RWPE2 (cell line): Measurements from ENCODE around the gene FGF22.

Experiments
- ATAC-seq: fragments of 200-7000 bp; cut with Tn5 transposase; 3 replicates; pipeline ENCODE4 v1.9.1; 2021; ENCODE audit warnings: low read depth
- DNase-seq: peaks from one replicate; pipeline ENCODE4 v3.0.0-alpha.2; 2020; ENCODE audit warnings: low spot score
- H3K27ac ChIP-seq: fragments of 450-650 bp; 2 replicates; pipeline ENCODE4 v1.5.1; 2017; ENCODE audit warnings: mild to moderate bottlenecking; ENCODE audit not compliant: poor library complexity, severe bottlenecking
- H3K27me3 ChIP-seq: fragments of 250-450 bp; sonication (Bioruptor Pico); 2 replicates; pipeline ENCODE4 v1.5.1; 2021; ENCODE audit warnings: mild to moderate bottlenecking, moderate library complexity; ENCODE audit not compliant: insufficient read depth, poor library complexity, severe bottlenecking
- H3K36me3 ChIP-seq: fragments of 250-450 bp; sonication (Bioruptor Pico); 2 replicates; pipeline ENCODE4 v1.5.1; 2020; ENCODE audit warnings: low read depth, mild to moderate bottlenecking, moderate library complexity
- H3K4me1 ChIP-seq: fragments of 250-450 bp; sonication (Bioruptor Pico); 2 replicates; pipeline ENCODE4 v1.5.1; 2021; ENCODE audit warnings: mild to moderate bottlenecking, moderate library complexity; ENCODE audit not compliant: insufficient read depth, poor library complexity, severe bottlenecking
- H3K4me3 ChIP-seq: fragments of 250-450 bp; sonication (Bioruptor Pico); 2 replicates; pipeline ENCODE4 v1.5.1; 2021; ENCODE audit warnings: mild to moderate bottlenecking, moderate library complexity; ENCODE audit not compliant: severe bottlenecking
- H3K9me3 ChIP-seq: fragments of 250-450 bp; sonication (Bioruptor Pico); 2 replicates; pipeline ENCODE4 v1.5.1; 2021; ENCODE audit warnings: mild to moderate bottlenecking, moderate library complexity; ENCODE audit not compliant: severe bottlenecking
- TF ChIP-seq, protein P1 (sequence below): fragments of 450-650 bp; IDR thresholded peaks from one replicate; pipeline ENCODE4 v1.5.1; 2017; ENCODE audit warnings: mild to moderate bottlenecking, moderate library complexity; ENCODE audit not compliant: poor library complexity, severe bottlenecking

Gene FGF22

DNA sequence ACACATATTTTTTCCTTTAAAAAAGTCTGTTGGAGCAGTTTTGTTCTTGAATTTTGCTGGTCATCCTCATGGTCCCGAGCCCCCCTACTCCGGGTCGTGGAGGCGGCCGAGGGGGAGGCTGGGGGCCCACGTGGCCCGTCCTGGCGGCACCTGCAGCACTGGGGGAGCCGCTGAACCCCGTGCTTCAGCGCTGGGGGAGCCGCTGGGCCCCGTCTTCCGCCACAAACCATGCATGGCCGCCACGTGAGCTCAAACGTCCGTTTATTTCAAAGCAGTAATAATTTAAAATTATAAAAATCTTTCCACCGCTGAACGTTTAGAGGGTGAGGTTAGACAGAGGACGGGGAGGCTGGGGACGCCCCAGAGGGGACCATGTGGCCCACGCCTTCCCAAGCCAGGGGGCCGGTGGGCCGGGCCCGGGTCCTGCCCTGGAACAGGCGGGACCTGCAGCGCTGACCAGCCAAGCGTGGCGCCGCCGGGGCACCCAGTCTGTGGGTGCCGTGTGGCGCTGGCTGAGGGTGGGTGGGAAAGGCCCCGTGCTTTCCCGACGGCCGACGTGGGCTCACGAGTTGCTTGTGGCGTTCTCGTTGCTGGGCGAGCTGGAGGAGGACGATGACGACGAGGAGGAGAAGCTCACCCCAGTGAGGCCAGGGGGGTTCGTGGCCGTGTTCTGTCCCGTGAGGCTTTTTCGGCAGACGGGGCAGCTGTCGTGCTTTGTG lies 8.0 kb downstream of the FGF22 start:
- DNase-seq (no peak), ATAC-seq (no peak)
- peaks cover 25% of the 10 kb centered on the region for H3K36me3 ChIP-seq
- H3K27me3 ChIP-seq, result no peaks in the 10 kb centered on the region
- H3K9me3 ChIP-seq, result no peaks in the 10 kb centered on the region
- H3K27ac ChIP-seq, result no peak overlapping the region
- H3K4me3 ChIP-seq, result no peak overlapping the region
- TF ChIP-seq, protein P1, sequence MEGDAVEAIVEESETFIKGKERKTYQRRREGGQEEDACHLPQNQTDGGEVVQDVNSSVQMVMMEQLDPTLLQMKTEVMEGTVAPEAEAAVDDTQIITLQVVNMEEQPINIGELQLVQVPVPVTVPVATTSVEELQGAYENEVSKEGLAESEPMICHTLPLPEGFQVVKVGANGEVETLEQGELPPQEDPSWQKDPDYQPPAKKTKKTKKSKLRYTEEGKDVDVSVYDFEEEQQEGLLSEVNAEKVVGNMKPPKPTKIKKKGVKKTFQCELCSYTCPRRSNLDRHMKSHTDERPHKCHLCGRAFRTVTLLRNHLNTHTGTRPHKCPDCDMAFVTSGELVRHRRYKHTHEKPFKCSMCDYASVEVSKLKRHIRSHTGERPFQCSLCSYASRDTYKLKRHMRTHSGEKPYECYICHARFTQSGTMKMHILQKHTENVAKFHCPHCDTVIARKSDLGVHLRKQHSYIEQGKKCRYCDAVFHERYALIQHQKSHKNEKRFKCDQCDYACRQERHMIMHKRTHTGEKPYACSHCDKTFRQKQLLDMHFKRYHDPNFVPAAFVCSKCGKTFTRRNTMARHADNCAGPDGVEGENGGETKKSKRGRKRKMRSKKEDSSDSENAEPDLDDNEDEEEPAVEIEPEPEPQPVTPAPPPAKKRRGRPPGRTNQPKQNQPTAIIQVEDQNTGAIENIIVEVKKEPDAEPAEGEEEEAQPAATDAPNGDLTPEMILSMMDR, result no peak
- no peaks in the 10 kb centered on the region for H3K4me1 ChIP-seq

DNA sequence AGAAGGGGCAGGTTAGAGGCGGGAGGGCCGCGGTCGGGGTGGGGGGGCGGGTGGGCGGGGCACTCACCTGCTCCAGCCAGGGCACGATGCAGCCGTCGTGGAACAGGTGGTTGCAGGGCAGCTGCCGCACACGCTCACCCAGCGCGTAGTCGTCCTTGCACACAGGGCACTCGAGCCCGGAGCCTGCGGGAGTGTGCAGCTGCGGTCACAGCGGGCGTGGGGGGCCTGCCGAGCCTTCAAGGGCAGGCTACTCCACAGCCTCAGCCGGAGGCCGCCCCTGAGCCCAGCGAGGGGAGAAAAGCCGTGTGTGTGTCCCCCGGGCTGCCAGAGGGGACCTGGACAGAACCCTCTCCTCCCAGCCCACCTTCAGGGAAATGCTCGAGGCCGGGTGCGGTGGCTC lies 8.6 kb downstream of the FGF22 start:
- H3K36me3 ChIP-seq, result peaks cover 31% of the 10 kb centered on the region
- no peaks in the 10 kb centered on the region for H3K4me1 ChIP-seq
- ATAC-seq (no peak), DNase-seq (no peak)
- H3K4me3 ChIP-seq, result no peak overlapping the region
- no peaks in the 10 kb centered on the region for H3K27me3 ChIP-seq
- no peaks in the 10 kb centered on the region for H3K9me3 ChIP-seq
- TF ChIP-seq, protein P1, result no peak
- no peak overlapping the region for H3K27ac ChIP-seq

DNA sequence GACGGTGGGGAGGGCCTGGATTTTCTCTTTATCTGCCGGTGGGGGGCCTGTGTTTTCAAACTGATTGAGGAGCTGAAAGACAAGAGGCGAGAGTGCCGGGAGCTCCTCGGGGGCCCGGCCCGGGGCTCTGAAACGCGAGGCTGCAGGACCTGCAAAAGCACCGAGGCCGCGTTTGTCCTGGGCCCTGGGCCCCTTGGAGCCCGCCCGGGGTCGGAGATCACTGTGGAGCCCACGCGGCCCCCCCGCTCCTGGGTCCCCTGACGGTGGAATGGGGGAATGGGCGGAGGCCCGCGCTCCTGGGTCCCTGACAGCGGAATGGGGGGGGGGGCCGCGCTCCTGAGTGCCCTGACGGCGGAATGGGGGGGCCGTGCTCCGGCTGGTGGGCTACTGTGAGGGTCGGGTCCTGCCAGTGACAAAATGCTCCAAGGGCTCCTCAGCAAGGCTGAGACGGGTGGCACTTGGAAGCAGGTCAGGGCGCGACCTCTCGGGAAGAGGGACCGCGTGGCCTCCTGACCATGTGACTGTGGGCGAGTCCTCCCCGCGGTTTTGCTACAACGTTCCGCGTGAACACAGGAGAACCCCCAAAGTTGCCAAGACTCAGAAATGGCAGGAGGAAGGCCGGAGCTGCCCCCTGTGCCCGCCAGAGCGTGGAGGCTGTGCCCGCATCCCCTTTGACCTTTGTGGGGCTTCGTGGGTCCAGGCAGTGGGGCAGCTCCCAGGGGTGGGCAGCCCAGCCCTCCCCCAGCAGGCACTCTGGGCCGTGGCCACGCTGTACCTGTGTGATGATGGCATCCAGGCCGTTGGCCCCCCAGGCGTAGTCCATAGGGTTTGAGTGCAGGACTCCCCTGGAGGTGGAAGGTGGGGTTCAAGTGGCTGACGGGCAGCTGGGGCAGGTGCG lies 9.5 kb downstream of the FGF22 start:
- Histone ChIP-seq H3K27me3 (no peaks in the 10 kb centered on the region), H3K4me3 (no peak overlapping the region), H3K4me1 (no peaks in the 10 kb centered on the region), H3K36me3 (peaks cover 35% of the 10 kb centered on the region), H3K27ac (no peak overlapping the region), H3K9me3 (no peaks in the 10 kb centered on the region)
- DNase-seq (no peak), ATAC-seq (no peak)
- TF ChIP-seq, protein P1, result no peak

DNA sequence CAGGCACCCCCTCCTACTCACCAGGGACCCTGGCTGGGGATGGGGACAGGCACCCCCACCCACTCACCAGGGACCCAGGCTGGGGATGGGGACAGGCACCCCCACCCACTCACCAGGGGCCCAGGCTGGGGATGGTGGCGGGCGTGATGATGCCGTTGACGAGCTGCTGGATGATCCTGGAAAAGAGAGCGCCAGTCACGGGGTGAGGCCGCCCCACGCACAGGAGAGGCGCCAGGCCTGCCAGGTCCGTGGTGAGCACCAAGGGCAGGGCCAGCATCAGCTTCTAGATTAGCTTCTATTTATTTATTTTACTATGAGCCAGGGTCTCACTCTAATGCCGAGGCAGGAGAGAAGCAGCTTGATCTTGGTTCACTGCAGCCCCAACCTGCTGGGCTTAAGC lies 10.4 kb downstream of the FGF22 start:
- H3K4me3 ChIP-seq, result no peak overlapping the region
- ATAC-seq, result no peak
- H3K36me3 ChIP-seq, result peaks cover 42% of the 10 kb centered on the region
- TF ChIP-seq, protein P1, result no peak
- H3K9me3 ChIP-seq, result no peaks in the 10 kb centered on the region
- H3K4me1 ChIP-seq, result no peaks in the 10 kb centered on the region
- H3K27me3 ChIP-seq, result no peaks in the 10 kb centered on the region
- no peak for DNase-seq
- H3K27ac ChIP-seq, result no peak overlapping the region
